DND-41 (cell line): Measurements from ENCODE around the gene IFI6.
"Not testable (repeated sequence)": the region's sequence is repeated elsewhere in the genome, so short reads cannot be mapped to it uniquely, and the experiment has no call there.

Experiments used
- CTCF ChIP-seq: IDR thresholded peaks from 2 replicates; pipeline ENCODE4 v1.5.1; 2012; ENCODE audit warnings: borderline replicate concordance, low read length, moderate library complexity, mild to moderate bottlenecking; ENCODE audit not compliant: poor library complexity, severe bottlenecking; ENCODE audit errors: extremely low read depth
- EZH2 ChIP-seq: IDR thresholded peaks from 3 replicates; pipeline ENCODE4 v1.6.1; 2012; ENCODE audit warnings: borderline replicate concordance, low read depth, mild to moderate bottlenecking, moderate library complexity, low read length, inconsistent platforms; ENCODE audit not compliant: severe bottlenecking

DNA sequence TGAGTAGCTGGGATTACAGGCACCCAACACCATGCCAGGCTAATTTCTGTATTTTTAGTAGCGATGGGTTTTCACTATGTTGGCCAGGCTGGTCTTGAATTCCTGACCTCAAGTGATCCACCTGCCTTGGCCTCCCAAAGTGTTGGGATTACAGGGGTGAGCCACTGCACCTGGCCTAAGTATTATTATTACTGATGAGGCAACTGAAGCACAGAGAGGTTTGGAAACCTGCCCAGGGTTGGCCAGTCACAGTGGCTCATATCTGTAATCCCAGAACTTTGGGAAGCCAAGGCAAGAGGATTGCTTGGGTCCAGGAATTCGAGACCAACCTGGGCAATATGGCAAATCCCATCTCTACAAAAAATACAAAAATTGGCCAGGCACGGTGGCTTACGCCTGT, 44.3 kb downstream of the IFI6 start:
- not testable (repeated sequence) for TF ChIP-seq CTCF, EZH2
